Activated effector memory CD4-positive, alpha-beta T cell treated with Interleukin-2 at 50 U/mL for 16 hours (primary cell): ENCODE results near the gene LCNL1.

Experiments used
- DNase-seq: peaks from one replicate; pipeline ENCODE4 v3.0.0-alpha.2; 2020

Gene LCNL1

GRCh38 chr9:136960212-136960937 is 22.4 kb upstream of the LCNL1 start:
- DNase-seq: peak; percentile 47

- DNase-seq: no peak
These were observed 21.9 kb upstream of the LCNL1 start for GRCh38 chr9:136960938-136961275.

GRCh38 chr9:136961279-136962065 is 21.3 kb upstream of the LCNL1 start:
- no peak for DNase-seq

- no peak for DNase-seq
These were observed 20.6 kb upstream of the LCNL1 start for GRCh38 chr9:136962163-136962562.

GRCh38 chr9:136962701-136963248 is 20.0 kb upstream of the LCNL1 start:
- no peak for DNase-seq

- DNase-seq: no peak
These were observed 19.5 kb upstream of the LCNL1 start for GRCh38 chr9:136963341-136963740.

- no peak for DNase-seq
These were observed 19.0 kb upstream of the LCNL1 start for GRCh38 chr9:136963751-136964150.

GRCh38 chr9:136964171-136964689 is 18.6 kb upstream of the LCNL1 start:
- no peak for DNase-seq

- no peak for DNase-seq
These were observed 17.9 kb upstream of the LCNL1 start for GRCh38 chr9:136964833-136965422.

- DNase-seq: peak; percentile 24
These were observed 16.9 kb upstream of the LCNL1 start for GRCh38 chr9:136965771-136966484.

- no peak for DNase-seq
These were observed 14.3 kb upstream of the LCNL1 start for GRCh38 chr9:136968333-136969127.

- no peak for DNase-seq
These were observed 13.6 kb upstream of the LCNL1 start for GRCh38 chr9:136969150-136969549.

- no peak for DNase-seq
These were observed 13.0 kb upstream of the LCNL1 start for GRCh38 chr9:136969774-136970173.

GRCh38 chr9:136970361-136970760 is 12.4 kb upstream of the LCNL1 start:
- DNase-seq: no peak

- no peak for DNase-seq
These were observed 11.0 kb upstream of the LCNL1 start for GRCh38 chr9:136971746-136972145.

- no peak for DNase-seq
These were observed 10.5 kb upstream of the LCNL1 start for GRCh38 chr9:136972335-136972734.

GRCh38 chr9:136972743-136973142 is 10.1 kb upstream of the LCNL1 start:
- DNase-seq: no peak

- no peak for DNase-seq
These were observed 8.9 kb upstream of the LCNL1 start for GRCh38 chr9:136973618-136974617.

- peak; percentile 32 for DNase-seq
These were observed 7.8 kb upstream of the LCNL1 start for GRCh38 chr9:136974817-136975535.

GRCh38 chr9:136975644-136976043 is 7.1 kb upstream of the LCNL1 start:
- no peak for DNase-seq
